ENCODE results near the gene COL8A2.

The COL8A2 gene

DNA sequence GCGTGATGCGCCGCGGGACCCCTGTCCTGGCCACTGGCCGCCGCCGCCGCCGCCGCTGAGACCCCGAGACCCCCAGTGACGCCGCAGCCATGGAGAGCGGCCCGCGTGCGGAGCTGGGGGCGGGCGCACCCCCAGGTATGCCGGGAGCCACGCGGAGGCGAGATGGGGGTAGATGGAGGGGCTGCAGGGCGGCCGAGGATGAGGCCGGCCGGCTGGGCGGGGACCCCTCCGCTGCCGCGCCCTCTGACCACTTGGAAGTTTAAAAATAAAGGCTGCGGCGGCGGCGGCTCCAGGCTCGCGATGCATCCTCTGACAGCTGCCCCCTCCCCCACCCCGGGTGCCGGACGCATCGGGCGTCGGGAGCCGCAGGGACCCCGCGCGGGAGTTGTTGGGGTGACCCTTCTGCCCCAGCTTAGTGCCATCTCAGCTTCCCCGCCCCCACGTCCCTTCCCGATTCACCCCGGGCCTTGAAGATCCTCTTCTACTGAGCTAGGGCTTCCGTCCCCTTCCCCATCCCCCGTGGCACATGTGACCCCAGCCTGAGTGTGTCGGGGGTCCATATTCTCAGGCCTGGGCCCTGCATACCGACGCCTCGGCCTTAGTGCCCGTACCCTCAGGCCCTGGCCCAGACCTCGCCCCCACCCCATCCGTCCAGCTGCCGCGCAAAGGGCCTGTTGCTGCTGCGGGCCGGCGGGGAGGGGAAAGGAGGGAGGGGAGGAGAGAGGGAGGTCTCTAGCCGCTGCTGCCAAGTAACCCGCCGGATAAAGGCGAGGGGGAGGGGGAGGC is 31.5 kb upstream of the COL8A2 start (continued):
- TF ChIP-seq, protein P1, sequence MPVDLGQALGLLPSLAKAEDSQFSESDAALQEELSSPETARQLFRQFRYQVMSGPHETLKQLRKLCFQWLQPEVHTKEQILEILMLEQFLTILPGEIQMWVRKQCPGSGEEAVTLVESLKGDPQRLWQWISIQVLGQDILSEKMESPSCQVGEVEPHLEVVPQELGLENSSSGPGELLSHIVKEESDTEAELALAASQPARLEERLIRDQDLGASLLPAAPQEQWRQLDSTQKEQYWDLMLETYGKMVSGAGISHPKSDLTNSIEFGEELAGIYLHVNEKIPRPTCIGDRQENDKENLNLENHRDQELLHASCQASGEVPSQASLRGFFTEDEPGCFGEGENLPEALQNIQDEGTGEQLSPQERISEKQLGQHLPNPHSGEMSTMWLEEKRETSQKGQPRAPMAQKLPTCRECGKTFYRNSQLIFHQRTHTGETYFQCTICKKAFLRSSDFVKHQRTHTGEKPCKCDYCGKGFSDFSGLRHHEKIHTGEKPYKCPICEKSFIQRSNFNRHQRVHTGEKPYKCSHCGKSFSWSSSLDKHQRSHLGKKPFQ (tag by site-specific recombination; IDR thresholded peaks at IDR 0.05) = no peak
- TF ChIP-seq, protein P2, sequence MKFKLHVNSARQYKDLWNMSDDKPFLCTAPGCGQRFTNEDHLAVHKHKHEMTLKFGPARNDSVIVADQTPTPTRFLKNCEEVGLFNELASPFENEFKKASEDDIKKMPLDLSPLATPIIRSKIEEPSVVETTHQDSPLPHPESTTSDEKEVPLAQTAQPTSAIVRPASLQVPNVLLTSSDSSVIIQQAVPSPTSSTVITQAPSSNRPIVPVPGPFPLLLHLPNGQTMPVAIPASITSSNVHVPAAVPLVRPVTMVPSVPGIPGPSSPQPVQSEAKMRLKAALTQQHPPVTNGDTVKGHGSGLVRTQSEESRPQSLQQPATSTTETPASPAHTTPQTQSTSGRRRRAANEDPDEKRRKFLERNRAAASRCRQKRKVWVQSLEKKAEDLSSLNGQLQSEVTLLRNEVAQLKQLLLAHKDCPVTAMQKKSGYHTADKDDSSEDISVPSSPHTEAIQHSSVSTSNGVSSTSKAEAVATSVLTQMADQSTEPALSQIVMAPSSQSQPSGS (tag by site-specific recombination; IDR thresholded peaks at IDR 0.05; ENCODE audit: low read depth) = no peak
- TF ChIP-seq ZSCAN30 (tag by site-specific recombination; IDR thresholded peaks at IDR 0.05) (0 out of 2 replicates have a peak, but pooled peaks have one; percentile 76), ZNF785 (tag by site-specific recombination; IDR thresholded peaks at IDR 0.05) (no peak), ZNF791 (tag by site-specific recombination; IDR thresholded peaks at IDR 0.05) (no peak), FEZF1 (tag by site-specific recombination; IDR thresholded peaks at IDR 0.05) (no peak), BCL11B (tag by site-specific recombination; IDR thresholded peaks at IDR 0.05; ENCODE audit: low read depth) (peak; percentile 79; the same call in 1 of the 2 replicates), YY1 (tag by site-specific recombination; IDR thresholded peaks at IDR 0.05) (no peak; the same call in 1 of the 2 replicates), ZNF664 (tag by site-specific recombination; IDR thresholded peaks at IDR 0.05) (no peak), ZNF223 (tag by site-specific recombination; IDR thresholded peaks at IDR 0.05) (no peak), KLF16 (tag by site-specific recombination; IDR thresholded peaks at IDR 0.05) (peak; percentile 80; the same call in 1 of the 2 replicates), ZNF10 (tag by site-specific recombination; IDR thresholded peaks at IDR 0.05) (no peak), YY2 (tag by site-specific recombination; IDR thresholded peaks at IDR 0.05) (no peak), ZNF621 (tag by site-specific recombination; IDR thresholded peaks at IDR 0.05) (no peak), ZBTB7A (tag by site-specific recombination; IDR thresholded peaks at IDR 0.05; ENCODE audit: low read depth) (no peak; the same call in none of the 2 replicates), ZNF175 (tag by site-specific recombination; IDR thresholded peaks at IDR 0.05) (no peak), ZNF529 (tag by site-specific recombination; IDR thresholded peaks at IDR 0.05; ENCODE audit: insufficient replicate concordance) (no peak), ZNF624 (tag by site-specific recombination; IDR thresholded peaks at IDR 0.05) (no peak)
- TF ChIP-seq, protein P3, sequence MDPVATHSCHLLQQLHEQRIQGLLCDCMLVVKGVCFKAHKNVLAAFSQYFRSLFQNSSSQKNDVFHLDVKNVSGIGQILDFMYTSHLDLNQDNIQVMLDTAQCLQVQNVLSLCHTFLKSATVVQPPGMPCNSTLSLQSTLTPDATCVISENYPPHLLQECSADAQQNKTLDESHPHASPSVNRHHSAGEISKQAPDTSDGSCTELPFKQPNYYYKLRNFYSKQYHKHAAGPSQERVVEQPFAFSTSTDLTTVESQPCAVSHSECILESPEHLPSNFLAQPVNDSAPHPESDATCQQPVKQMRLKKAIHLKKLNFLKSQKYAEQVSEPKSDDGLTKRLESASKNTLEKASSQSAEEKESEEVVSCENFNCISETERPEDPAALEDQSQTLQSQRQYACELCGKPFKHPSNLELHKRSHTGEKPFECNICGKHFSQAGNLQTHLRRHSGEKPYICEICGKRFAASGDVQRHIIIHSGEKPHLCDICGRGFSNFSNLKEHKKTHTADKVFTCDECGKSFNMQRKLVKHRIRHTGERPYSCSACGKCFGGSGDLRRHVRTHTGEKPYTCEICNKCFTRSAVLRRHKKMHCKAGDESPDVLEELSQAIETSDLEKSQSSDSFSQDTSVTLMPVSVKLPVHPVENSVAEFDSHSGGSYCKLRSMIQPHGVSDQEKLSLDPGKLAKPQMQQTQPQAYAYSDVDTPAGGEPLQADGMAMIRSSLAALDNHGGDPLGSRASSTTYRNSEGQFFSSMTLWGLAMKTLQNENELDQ (tag by site-specific recombination; IDR thresholded peaks at IDR 0.05; ENCODE audit: low read depth) = no peak
- TF ChIP-seq, protein P4, sequence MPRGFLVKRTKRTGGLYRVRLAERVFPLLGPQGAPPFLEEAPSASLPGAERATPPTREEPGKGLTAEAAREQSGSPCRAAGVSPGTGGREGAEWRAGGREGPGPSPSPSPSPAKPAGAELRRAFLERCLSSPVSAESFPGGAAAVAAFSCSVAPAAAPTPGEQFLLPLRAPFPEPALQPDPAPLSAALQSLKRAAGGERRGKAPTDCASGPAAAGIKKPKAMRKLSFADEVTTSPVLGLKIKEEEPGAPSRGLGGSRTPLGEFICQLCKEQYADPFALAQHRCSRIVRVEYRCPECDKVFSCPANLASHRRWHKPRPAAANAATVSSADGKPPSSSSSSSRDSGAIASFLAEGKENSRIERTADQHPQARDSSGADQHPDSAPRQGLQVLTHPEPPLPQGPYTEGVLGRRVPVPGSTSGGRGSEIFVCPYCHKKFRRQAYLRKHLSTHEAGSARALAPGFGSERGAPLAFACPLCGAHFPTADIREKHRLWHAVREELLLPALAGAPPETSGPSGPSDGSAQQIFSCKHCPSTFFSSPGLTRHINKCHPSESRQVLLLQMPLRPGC (tag by site-specific recombination; IDR thresholded peaks at IDR 0.05) = no peak
- TF ChIP-seq, protein P5, sequence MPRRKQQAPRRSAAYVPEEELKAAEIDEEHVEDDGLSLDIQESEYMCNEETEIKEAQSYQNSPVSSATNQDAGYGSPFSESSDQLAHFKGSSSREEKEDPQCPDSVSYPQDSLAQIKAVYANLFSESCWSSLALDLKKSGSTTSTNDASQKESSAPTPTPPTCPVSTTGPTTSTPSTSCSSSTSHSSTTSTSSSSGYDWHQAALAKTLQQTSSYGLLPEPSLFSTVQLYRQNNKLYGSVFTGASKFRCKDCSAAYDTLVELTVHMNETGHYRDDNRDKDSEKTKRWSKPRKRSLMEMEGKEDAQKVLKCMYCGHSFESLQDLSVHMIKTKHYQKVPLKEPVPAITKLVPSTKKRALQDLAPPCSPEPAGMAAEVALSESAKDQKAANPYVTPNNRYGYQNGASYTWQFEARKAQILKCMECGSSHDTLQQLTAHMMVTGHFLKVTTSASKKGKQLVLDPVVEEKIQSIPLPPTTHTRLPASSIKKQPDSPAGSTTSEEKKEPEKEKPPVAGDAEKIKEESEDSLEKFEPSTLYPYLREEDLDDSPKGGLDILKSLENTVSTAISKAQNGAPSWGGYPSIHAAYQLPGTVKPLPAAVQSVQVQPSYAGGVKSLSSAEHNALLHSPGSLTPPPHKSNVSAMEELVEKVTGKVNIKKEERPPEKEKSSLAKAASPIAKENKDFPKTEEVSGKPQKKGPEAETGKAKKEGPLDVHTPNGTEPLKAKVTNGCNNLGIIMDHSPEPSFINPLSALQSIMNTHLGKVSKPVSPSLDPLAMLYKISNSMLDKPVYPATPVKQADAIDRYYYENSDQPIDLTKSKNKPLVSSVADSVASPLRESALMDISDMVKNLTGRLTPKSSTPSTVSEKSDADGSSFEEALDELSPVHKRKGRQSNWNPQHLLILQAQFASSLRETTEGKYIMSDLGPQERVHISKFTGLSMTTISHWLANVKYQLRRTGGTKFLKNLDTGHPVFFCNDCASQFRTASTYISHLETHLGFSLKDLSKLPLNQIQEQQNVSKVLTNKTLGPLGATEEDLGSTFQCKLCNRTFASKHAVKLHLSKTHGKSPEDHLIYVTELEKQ (tag by site-specific recombination; IDR thresholded peaks at IDR 0.05; ENCODE audit: borderline replicate concordance) = no peak; the same call in 1 of the 2 replicates
- TF ChIP-seq, protein P6, sequence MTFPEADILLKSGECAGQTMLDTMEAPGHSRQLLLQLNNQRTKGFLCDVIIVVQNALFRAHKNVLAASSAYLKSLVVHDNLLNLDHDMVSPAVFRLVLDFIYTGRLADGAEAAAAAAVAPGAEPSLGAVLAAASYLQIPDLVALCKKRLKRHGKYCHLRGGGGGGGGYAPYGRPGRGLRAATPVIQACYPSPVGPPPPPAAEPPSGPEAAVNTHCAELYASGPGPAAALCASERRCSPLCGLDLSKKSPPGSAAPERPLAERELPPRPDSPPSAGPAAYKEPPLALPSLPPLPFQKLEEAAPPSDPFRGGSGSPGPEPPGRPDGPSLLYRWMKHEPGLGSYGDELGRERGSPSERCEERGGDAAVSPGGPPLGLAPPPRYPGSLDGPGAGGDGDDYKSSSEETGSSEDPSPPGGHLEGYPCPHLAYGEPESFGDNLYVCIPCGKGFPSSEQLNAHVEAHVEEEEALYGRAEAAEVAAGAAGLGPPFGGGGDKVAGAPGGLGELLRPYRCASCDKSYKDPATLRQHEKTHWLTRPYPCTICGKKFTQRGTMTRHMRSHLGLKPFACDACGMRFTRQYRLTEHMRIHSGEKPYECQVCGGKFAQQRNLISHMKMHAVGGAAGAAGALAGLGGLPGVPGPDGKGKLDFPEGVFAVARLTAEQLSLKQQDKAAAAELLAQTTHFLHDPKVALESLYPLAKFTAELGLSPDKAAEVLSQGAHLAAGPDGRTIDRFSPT (tag by site-specific recombination; IDR thresholded peaks at IDR 0.05) = peak; percentile 88
- TF ChIP-seq, protein P7, sequence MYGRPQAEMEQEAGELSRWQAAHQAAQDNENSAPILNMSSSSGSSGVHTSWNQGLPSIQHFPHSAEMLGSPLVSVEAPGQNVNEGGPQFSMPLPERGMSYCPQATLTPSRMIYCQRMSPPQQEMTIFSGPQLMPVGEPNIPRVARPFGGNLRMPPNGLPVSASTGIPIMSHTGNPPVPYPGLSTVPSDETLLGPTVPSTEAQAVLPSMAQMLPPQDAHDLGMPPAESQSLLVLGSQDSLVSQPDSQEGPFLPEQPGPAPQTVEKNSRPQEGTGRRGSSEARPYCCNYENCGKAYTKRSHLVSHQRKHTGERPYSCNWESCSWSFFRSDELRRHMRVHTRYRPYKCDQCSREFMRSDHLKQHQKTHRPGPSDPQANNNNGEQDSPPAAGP (tag by site-specific recombination; IDR thresholded peaks at IDR 0.05) = peak; percentile 59; the same call in 1 of the 2 replicates
